ENCODE measurements around the gene ANKRD52. TPM values are rescaled to one million over a fixed set of nuclear protein-coding genes. Genes with fewer than 3 reads are reported as not detected.

The ANKRD52 gene
- total and polyA plus RNA-seq, 4 donors: 5.4 to 13.6 (median 9.3) TPM

DNA sequence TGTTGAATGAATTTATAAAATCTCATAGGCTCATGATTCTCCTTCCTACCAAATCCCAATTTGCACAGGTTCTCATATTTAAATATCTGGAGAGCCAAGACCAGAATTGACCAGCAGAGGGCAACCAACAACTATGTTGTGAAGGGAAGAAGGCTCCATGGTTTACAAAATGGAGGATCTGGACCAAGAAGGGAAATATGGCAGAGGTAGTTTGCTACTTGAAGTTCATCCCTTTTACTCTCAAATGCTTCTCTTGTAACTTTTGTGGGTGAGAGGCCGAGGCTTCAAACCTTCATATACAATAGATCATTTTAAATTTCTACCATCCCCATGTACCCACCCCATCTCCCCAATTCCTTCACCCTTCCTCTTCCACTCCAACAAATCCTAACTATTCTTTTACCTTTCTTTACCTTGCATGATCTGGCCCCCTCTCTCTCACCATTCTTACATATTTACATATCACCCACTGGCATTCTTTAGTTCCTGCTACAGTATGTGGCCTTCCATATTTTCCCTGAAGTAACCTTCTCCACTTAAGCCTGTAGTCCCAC is 65.1 kb downstream of the ANKRD52 start:
- H3K9ac ChIP-seq (ENCODE audit: low read depth in 1 of 2, low read length in 2 of 2): no peak overlapping the region
- H3K4me1 ChIP-seq (ENCODE audit: control insufficient read depth in 4 of 4, insufficient read depth in 4 of 4, low read length in 3 of 4): peaks cover 0 to 15% (median 10%) of the 10 kb centered on the region in 4 donors
- H3K36me3 ChIP-seq (ENCODE audit: control insufficient read depth in 4 of 4, insufficient read depth in 3 of 4, low read depth in 1 of 4, low read length in 3 of 4): no peaks in the 10 kb centered on the region
- no peaks in the 10 kb centered on the region for H3K9me3 ChIP-seq (ENCODE audit: control insufficient read depth in 4 of 4, low read length in 3 of 4)
- 52% methylated on average over 1 of the region's 1 CpG for WGBS
- no peak overlapping the region for H3K27ac ChIP-seq (ENCODE audit: low read depth in 1 of 2, low read length in 2 of 2)
- TF ChIP-seq, protein P1, sequence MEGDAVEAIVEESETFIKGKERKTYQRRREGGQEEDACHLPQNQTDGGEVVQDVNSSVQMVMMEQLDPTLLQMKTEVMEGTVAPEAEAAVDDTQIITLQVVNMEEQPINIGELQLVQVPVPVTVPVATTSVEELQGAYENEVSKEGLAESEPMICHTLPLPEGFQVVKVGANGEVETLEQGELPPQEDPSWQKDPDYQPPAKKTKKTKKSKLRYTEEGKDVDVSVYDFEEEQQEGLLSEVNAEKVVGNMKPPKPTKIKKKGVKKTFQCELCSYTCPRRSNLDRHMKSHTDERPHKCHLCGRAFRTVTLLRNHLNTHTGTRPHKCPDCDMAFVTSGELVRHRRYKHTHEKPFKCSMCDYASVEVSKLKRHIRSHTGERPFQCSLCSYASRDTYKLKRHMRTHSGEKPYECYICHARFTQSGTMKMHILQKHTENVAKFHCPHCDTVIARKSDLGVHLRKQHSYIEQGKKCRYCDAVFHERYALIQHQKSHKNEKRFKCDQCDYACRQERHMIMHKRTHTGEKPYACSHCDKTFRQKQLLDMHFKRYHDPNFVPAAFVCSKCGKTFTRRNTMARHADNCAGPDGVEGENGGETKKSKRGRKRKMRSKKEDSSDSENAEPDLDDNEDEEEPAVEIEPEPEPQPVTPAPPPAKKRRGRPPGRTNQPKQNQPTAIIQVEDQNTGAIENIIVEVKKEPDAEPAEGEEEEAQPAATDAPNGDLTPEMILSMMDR (IDR thresholded peaks at IDR 0.05; ENCODE audit: low read depth, low read length, missing input control): peak; percentile 92
- TF ChIP-seq GABPA (IDR thresholded peaks at IDR 0.05 in 1 of 2, conservative IDR thresholded peaks at IDR 0.05 in 1 of 2): peak in 1 of 2 donors; percentile 10
- TF ChIP-seq TAF1 (conservative IDR thresholded peaks at IDR 0.05): peak; percentile 38
- TF ChIP-seq JUND (IDR thresholded peaks at IDR 0.05): no peak
- TF ChIP-seq, protein P2, sequence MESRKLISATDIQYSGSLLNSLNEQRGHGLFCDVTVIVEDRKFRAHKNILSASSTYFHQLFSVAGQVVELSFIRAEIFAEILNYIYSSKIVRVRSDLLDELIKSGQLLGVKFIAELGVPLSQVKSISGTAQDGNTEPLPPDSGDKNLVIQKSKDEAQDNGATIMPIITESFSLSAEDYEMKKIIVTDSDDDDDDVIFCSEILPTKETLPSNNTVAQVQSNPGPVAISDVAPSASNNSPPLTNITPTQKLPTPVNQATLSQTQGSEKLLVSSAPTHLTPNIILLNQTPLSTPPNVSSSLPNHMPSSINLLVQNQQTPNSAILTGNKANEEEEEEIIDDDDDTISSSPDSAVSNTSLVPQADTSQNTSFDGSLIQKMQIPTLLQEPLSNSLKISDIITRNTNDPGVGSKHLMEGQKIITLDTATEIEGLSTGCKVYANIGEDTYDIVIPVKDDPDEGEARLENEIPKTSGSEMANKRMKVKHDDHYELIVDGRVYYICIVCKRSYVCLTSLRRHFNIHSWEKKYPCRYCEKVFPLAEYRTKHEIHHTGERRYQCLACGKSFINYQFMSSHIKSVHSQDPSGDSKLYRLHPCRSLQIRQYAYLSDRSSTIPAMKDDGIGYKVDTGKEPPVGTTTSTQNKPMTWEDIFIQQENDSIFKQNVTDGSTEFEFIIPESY (IDR thresholded peaks at IDR 0.05): no peak
- TF ChIP-seq, protein P3, sequence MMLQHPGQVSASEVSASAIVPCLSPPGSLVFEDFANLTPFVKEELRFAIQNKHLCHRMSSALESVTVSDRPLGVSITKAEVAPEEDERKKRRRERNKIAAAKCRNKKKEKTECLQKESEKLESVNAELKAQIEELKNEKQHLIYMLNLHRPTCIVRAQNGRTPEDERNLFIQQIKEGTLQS (IDR thresholded peaks at IDR 0.05): no peak
- peak; percentile 97 for TF ChIP-seq YY1 (IDR thresholded peaks at IDR 0.05)
- TF ChIP-seq RAD21 (IDR thresholded peaks at IDR 0.05): peak; percentile 95 to 96
- peak; percentile 78 for DNase-seq (ENCODE audit: low spot score)
- no peaks in the 10 kb centered on the region for H3K27me3 ChIP-seq (ENCODE audit: control insufficient read depth in 4 of 4, insufficient read depth in 4 of 4, low read length in 3 of 4)
- no peak overlapping the region for H3K4me3 ChIP-seq (ENCODE audit: low read depth in 1 of 3, low read length in 3 of 3)

DNA sequence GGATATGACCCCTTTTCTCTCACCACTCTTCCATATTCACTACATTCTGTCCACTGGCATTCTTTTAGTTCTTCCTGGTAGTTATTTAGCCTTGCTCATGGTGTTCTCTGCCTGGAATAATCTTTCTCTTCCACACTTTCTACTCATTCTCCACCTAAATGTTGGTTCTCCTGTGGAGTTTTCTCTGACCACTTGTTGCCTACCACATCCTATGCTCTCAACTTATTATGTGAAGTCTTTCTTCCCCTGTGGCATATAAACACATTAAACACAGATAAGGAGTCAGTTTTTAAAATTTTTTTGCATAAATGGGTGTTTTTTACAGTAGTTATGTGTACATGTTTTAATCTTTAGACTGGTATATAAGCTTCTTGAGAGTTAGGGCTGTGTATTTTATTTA is 65.6 kb downstream of the ANKRD52 start:
- Histone ChIP-seq H3K4me1 (ENCODE audit: control insufficient read depth in 4 of 4, insufficient read depth in 4 of 4, low read length in 3 of 4) (peaks cover 0 to 19% (median 15%) of the 10 kb centered on the region in 4 donors), H3K9me3 (ENCODE audit: control insufficient read depth in 4 of 4, low read length in 3 of 4) (no peaks in the 10 kb centered on the region), H3K27ac (ENCODE audit: low read depth in 1 of 2, low read length in 2 of 2) (no peak overlapping the region), H3K9ac (ENCODE audit: low read depth in 1 of 2, low read length in 2 of 2) (no peak overlapping the region), H3K27me3 (ENCODE audit: control insufficient read depth in 4 of 4, insufficient read depth in 4 of 4, low read length in 3 of 4) (no peaks in the 10 kb centered on the region), H3K36me3 (ENCODE audit: control insufficient read depth in 4 of 4, insufficient read depth in 3 of 4, low read depth in 1 of 4, low read length in 3 of 4) (no peaks in the 10 kb centered on the region), H3K4me3 (ENCODE audit: low read depth in 1 of 3, low read length in 3 of 3) (no peak overlapping the region)
- DNase-seq (ENCODE audit: low spot score): no peak
- TF ChIP-seq RAD21 (IDR thresholded peaks at IDR 0.05) (no peak), GABPA (IDR thresholded peaks at IDR 0.05 in 1 of 2, conservative IDR thresholded peaks at IDR 0.05 in 1 of 2) (no peak), JUND (IDR thresholded peaks at IDR 0.05) (no peak), FOXA1 (IDR thresholded peaks at IDR 0.05) (no peak), RXRA (IDR thresholded peaks at IDR 0.05) (no peak), TAF1 (conservative IDR thresholded peaks at IDR 0.05) (no peak), FOXA2 (IDR thresholded peaks at IDR 0.05) (no peak), YY1 (IDR thresholded peaks at IDR 0.05) (no peak), NR2F2 (IDR thresholded peaks at IDR 0.05) (no peak), EGR1 (IDR thresholded peaks at IDR 0.05; ENCODE audit: low read depth in 2 of 2) (no peak), HNF4A (conservative IDR thresholded peaks at IDR 0.05) (no peak)
- TF ChIP-seq, protein P1 (IDR thresholded peaks at IDR 0.05; ENCODE audit: low read depth, low read length, missing input control): no peak
- TF ChIP-seq, protein P4, sequence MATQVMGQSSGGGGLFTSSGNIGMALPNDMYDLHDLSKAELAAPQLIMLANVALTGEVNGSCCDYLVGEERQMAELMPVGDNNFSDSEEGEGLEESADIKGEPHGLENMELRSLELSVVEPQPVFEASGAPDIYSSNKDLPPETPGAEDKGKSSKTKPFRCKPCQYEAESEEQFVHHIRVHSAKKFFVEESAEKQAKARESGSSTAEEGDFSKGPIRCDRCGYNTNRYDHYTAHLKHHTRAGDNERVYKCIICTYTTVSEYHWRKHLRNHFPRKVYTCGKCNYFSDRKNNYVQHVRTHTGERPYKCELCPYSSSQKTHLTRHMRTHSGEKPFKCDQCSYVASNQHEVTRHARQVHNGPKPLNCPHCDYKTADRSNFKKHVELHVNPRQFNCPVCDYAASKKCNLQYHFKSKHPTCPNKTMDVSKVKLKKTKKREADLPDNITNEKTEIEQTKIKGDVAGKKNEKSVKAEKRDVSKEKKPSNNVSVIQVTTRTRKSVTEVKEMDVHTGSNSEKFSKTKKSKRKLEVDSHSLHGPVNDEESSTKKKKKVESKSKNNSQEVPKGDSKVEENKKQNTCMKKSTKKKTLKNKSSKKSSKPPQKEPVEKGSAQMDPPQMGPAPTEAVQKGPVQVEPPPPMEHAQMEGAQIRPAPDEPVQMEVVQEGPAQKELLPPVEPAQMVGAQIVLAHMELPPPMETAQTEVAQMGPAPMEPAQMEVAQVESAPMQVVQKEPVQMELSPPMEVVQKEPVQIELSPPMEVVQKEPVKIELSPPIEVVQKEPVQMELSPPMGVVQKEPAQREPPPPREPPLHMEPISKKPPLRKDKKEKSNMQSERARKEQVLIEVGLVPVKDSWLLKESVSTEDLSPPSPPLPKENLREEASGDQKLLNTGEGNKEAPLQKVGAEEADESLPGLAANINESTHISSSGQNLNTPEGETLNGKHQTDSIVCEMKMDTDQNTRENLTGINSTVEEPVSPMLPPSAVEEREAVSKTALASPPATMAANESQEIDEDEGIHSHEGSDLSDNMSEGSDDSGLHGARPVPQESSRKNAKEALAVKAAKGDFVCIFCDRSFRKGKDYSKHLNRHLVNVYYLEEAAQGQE (IDR thresholded peaks at IDR 0.05): no peak
- TF ChIP-seq, protein P3 (IDR thresholded peaks at IDR 0.05): no peak
- TF ChIP-seq, protein P2 (IDR thresholded peaks at IDR 0.05): no peak
- TF ChIP-seq, protein P5, sequence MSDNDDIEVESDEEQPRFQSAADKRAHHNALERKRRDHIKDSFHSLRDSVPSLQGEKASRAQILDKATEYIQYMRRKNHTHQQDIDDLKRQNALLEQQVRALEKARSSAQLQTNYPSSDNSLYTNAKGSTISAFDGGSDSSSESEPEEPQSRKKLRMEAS (IDR thresholded peaks at IDR 0.05): no peak

Data from liver (tissue), 9 donors.